Parathyroid adenoma (tissue), 2 donors: ENCODE results near the gene C1R.
A peak's percentile ranks its signal among the peaks of the same experiment; 100 is the strongest.

Experiments
- H2AFZ ChIP-seq: fragments of 300-600 bp; sonication (generic); one replicate; pipeline ENCODE4 v1.7.0; 2017; ENCODE audit warnings: antibody characterized with exemption, mild to moderate bottlenecking
- H3K27ac ChIP-seq: fragments of 300-600 bp; sonication (generic); one replicate; pipeline ENCODE4 v1.7.0; 2017
- H3K27me3 ChIP-seq: fragments of 300-600 bp; sonication (generic); one replicate; pipeline ENCODE4 v1.7.0; 2017; ENCODE audit warnings: low read length; ENCODE audit not compliant: control insufficient read depth, insufficient read depth
- H3K36me3 ChIP-seq: fragments of 300-600 bp; sonication (generic); one replicate; pipeline ENCODE4 v1.7.0; 2017; ENCODE audit warnings: low read length; ENCODE audit not compliant: control insufficient read depth, insufficient read depth
- H3K4me1 ChIP-seq: fragments of 300-600 bp; sonication (generic); one replicate; pipeline ENCODE4 v1.7.0; 2017; ENCODE audit warnings: control low read depth
- H3K4me2 ChIP-seq: fragments of 300-600 bp; sonication (generic); one replicate; pipeline ENCODE4 v1.7.0; 2017; ENCODE audit warnings: low read length
- H3K4me3 ChIP-seq: fragments of 300-600 bp; sonication (generic); one replicate; pipeline ENCODE4 v1.7.0; 2017; ENCODE audit warnings: low read depth, low read length
- H3K79me2 ChIP-seq: fragments of 300-600 bp; sonication (generic); one replicate; pipeline ENCODE4 v1.7.0; 2017; ENCODE audit warnings: control low read depth
- H3K9ac ChIP-seq: fragments of 300-600 bp; sonication (generic); one replicate; pipeline ENCODE4 v1.7.0; 2017; ENCODE audit warnings: mild to moderate bottlenecking
- H3K9me3 ChIP-seq: fragments of 300-600 bp; sonication (generic); one replicate; pipeline ENCODE4 v1.7.0; 2017; ENCODE audit warnings: low read length; ENCODE audit not compliant: control insufficient read depth
- TF ChIP-seq, protein P1 (sequence below): fragments of 300-600 bp; sonication (generic); IDR thresholded peaks from one replicate; pipeline ENCODE4 v1.7.0; 2017; ENCODE audit warnings: antibody characterized with exemption, mild to moderate bottlenecking
- donor health status: primary hyperparathyroidism.

Gene C1R

DNA sequence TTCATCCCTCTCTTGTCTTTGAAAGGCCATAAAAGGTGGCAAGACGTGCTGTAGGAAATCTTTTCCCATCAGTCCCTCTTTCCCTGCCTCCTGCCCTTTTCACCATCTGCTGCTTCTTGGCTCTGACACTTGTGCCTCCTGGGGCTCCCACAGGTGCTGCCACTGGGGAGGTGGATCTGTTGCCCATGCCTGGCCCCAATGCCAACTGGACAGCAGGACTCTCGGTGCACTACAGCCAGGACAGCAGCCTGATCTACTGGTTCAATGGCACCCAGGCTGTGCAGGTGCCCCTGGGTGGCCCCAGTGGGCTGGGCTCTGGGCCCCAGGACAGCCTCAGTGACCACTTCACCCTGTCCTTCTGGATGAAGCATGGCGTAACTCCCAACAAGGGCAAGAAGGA is 44.4 kb upstream of the C1R start:
- no peaks in the 10 kb centered on the region for H3K4me1 ChIP-seq
- no peak overlapping the region for H3K27ac ChIP-seq
- no peaks in the 10 kb centered on the region for H3K9me3 ChIP-seq
- no peak overlapping the region for H2AFZ ChIP-seq
- no peak overlapping the region for H3K4me3 ChIP-seq
- TF ChIP-seq, protein P1, sequence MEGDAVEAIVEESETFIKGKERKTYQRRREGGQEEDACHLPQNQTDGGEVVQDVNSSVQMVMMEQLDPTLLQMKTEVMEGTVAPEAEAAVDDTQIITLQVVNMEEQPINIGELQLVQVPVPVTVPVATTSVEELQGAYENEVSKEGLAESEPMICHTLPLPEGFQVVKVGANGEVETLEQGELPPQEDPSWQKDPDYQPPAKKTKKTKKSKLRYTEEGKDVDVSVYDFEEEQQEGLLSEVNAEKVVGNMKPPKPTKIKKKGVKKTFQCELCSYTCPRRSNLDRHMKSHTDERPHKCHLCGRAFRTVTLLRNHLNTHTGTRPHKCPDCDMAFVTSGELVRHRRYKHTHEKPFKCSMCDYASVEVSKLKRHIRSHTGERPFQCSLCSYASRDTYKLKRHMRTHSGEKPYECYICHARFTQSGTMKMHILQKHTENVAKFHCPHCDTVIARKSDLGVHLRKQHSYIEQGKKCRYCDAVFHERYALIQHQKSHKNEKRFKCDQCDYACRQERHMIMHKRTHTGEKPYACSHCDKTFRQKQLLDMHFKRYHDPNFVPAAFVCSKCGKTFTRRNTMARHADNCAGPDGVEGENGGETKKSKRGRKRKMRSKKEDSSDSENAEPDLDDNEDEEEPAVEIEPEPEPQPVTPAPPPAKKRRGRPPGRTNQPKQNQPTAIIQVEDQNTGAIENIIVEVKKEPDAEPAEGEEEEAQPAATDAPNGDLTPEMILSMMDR: no peak
- no peak overlapping the region for H3K4me2 ChIP-seq
- H3K9ac ChIP-seq: no peak overlapping the region
- no peaks in the 10 kb centered on the region for H3K36me3 ChIP-seq
- H3K79me2 ChIP-seq: no peaks in the 10 kb centered on the region
- H3K27me3 ChIP-seq: no peaks in the 10 kb centered on the region

DNA sequence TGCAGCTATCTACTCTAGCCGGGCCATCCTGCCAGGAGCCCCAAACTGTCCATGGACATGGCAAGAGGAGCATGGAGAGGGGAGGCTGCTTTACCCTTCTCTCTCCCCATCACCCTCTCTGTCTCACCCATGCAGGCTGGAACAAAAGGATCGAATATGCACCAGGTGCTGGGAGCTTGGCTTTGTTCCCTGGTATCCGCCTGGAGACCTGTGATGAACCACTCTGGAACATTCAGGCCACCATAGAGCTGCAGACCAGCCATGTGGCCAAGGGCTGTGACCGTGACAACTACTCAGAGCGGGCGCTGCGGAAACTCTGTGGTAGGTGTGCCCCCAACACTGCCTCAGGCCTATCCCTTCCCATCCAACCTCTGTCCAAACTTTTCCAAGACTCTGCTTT is 43.8 kb upstream of the C1R start:
- TF ChIP-seq, protein P1: no peak
- H3K36me3 ChIP-seq: no peaks in the 10 kb centered on the region
- H3K9ac ChIP-seq: no peak overlapping the region
- no peaks in the 10 kb centered on the region for H3K4me1 ChIP-seq
- no peak overlapping the region for H2AFZ ChIP-seq
- no peak overlapping the region for H3K4me2 ChIP-seq
- H3K9me3 ChIP-seq: no peaks in the 10 kb centered on the region
- H3K79me2 ChIP-seq: no peaks in the 10 kb centered on the region
- no peak overlapping the region for H3K4me3 ChIP-seq
- H3K27ac ChIP-seq: no peak overlapping the region
- no peaks in the 10 kb centered on the region for H3K27me3 ChIP-seq

DNA sequence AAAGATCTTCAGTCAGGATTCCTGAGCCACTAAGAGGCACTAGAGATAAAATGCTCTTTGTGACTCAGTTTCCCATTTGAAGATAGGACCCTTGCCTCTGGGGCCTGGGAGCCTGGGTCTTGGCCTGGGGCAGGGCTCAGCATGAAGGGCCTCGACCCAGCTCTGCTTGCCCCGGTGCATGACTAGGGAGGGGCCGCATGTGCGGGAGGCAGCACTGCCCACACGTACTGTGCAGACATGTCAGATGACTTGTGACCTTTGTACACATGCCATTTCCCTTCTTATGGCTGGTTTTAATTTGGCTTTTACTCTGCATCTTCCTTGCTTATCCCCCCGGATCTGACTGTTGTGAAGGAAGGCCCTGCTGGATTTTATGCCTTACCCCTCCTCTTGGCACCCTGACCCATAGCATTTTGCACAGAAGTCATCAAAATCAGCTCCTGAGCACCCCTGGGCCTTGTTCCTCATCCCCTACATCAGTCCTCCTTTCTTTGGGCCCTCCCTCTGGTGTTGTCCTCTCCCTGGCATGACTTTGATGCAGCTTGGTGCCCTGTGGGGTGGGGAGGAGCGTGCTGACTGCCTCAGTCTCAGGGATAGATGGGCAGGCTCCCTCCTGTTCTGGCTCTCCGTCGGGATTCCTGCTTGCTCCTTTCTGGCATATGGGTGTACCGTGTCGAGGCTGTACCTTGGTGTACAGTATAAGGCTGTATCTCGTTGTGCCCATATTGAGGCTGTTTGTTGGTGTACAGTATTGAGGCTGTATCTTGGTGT is 42.3 kb upstream of the C1R start:
- H2AFZ ChIP-seq: no peak overlapping the region
- no peaks in the 10 kb centered on the region for H3K9me3 ChIP-seq
- no peaks in the 10 kb centered on the region for H3K79me2 ChIP-seq
- no peak overlapping the region for H3K4me3 ChIP-seq
- H3K4me2 ChIP-seq: no peak overlapping the region
- no peaks in the 10 kb centered on the region for H3K4me1 ChIP-seq
- no peak overlapping the region for H3K27ac ChIP-seq
- no peak overlapping the region for H3K9ac ChIP-seq
- H3K36me3 ChIP-seq: no peaks in the 10 kb centered on the region
- no peaks in the 10 kb centered on the region for H3K27me3 ChIP-seq
- TF ChIP-seq, protein P1: no peak

DNA sequence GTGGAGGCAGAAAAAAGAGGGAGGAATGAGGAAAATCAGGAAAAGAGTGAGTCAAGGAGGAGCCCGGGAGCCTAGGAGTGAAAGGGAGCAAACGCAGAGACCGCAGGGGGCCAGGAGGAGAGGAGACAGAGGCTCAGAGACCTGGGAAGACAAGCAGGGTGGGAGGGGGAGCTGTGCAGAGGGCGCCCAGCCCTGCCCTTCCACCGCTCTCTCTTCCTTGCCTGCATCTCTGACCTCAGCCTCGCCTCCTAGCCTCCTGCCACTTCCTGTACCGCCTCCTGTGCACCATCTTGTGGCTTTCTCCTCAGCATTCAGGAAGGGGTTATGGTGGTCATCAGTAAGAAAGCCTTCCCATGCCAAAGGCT is 39.2 kb upstream of the C1R start:
- Histone ChIP-seq H3K4me3 (peak overlapping the region; percentile 90), H3K27ac (peak overlapping the region; percentile 83), H3K4me1 (peaks cover 5% of the 10 kb centered on the region)

More for the DNA sequence above, 39.2 kb upstream of the C1R start:
- no peaks in the 10 kb centered on the region for H3K9me3 ChIP-seq
- TF ChIP-seq, protein P1: no peak
- H3K79me2 ChIP-seq: no peaks in the 10 kb centered on the region
- no peaks in the 10 kb centered on the region for H3K27me3 ChIP-seq
- H3K36me3 ChIP-seq: no peaks in the 10 kb centered on the region
- peak overlapping the region; percentile 84 for H2AFZ ChIP-seq
- H3K4me2 ChIP-seq: peak overlapping the region; percentile 100
- H3K9ac ChIP-seq: no peak overlapping the region
